Subcutaneous abdominal adipose tissue (tissue), 5 donors: ENCODE data around the gene USHBP1.

Source experiments
- H3K27ac ChIP-seq: one replicate; pipeline ENCODE4 v1.7.0; 2013; ENCODE audit warnings: low read depth, mild to moderate bottlenecking, inconsistent platforms, low read length, moderate library complexity
- H3K27me3 ChIP-seq, 5 donors: one replicate each; pipeline ENCODE4 v1.7.0; 2013; ENCODE audit warnings: low read length in 5 of 5, inconsistent platforms in 1 of 5; ENCODE audit not compliant: control insufficient read depth in 5 of 5, insufficient read depth in 4 of 5
- H3K36me3 ChIP-seq, 5 donors: one replicate each; pipeline ENCODE4 v1.7.0; 2013; ENCODE audit warnings: low read length in 5 of 5; ENCODE audit not compliant: control insufficient read depth in 5 of 5, insufficient read depth in 5 of 5
- H3K4me1 ChIP-seq, 5 donors: one replicate each; pipeline ENCODE4 v1.7.0; 2013; ENCODE audit warnings: low read length in 5 of 5, mild to moderate bottlenecking in 3 of 5, moderate library complexity in 1 of 5; ENCODE audit not compliant: control insufficient read depth in 5 of 5, insufficient read depth in 5 of 5
- H3K4me3 ChIP-seq, 5 donors: one replicate each; pipeline ENCODE4 v1.7.0; 2013; ENCODE audit warnings: low read length in 5 of 5, low read depth in 1 of 5
- H3K9ac ChIP-seq, 5 donors: one replicate each; pipeline ENCODE4 v1.7.0; 2013; ENCODE audit warnings: low read length in 5 of 5, mild to moderate bottlenecking in 4 of 5, moderate library complexity in 3 of 5
- H3K9me3 ChIP-seq, 5 donors: one replicate each; pipeline ENCODE4 v1.7.0; 2013; ENCODE audit warnings: low read length in 5 of 5; ENCODE audit not compliant: control insufficient read depth in 5 of 5
- donor health status: healthy.
- donor health status: healthy.
- donor health status: healthy.
- donor health status: healthy.
- donor health status: healthy.

The USHBP1 gene

GRCh38 chr19:17264641-17264979, at the start of gene USHBP1:
Gene USHBP1 (minus strand): TSS chr19:17264745. CDS start chr19:17264299, 446 bp downstream.
- Histone ChIP-seq H3K4me3 (peak within 1 kb of the TSS in 4 of 5 donors; percentile 51 to 81 (median 66)), H3K9ac (peak within 1 kb of the TSS; percentile 3 to 89 (median 58)), H3K27ac (peak within 1 kb of the TSS; percentile 81), H3K9me3 (peaks cover 0 to 4% (median 2%) of the 10 kb centered on the region in 5 donors), H3K36me3 (peaks cover 0 to 11% (median 3%) of the 10 kb centered on the region in 5 donors), H3K27me3 (no peaks in the 10 kb centered on the region), H3K4me1 (peaks cover 5 to 40% (median 14%) of the 10 kb centered on the region in 5 donors)

- Histone ChIP-seq H3K36me3 (peaks cover 0 to 53% (median 28%) of the 10 kb centered on the region in 5 donors), H3K9me3 (no peaks in the 10 kb centered on the region), H3K4me1 (peaks cover 6 to 27% (median 18%) of the 10 kb centered on the region in 5 donors), H3K4me3 (no peak overlapping the region), H3K27ac (no peak overlapping the region), H3K27me3 (no peaks in the 10 kb centered on the region), H3K9ac (no peak overlapping the region)
Observed at GRCh38 chr19:17314007-17314593, 49.6 kb upstream of the USHBP1 start.

- peaks cover 6 to 31% (median 21%) of the 10 kb centered on the region in 5 donors for H3K4me1 ChIP-seq
- H3K4me3 ChIP-seq = no peak overlapping the region
- H3K9me3 ChIP-seq = no peaks in the 10 kb centered on the region
- H3K36me3 ChIP-seq = peaks cover 0 to 43% (median 25%) of the 10 kb centered on the region in 5 donors
- H3K9ac ChIP-seq = no peak overlapping the region
- H3K27ac ChIP-seq = no peak overlapping the region
- H3K27me3 ChIP-seq = no peaks in the 10 kb centered on the region
Observed at GRCh38 chr19:17312189-17313113, 47.9 kb upstream of the USHBP1 start.

- H3K9ac ChIP-seq = peak overlapping the region in 1 of 5 donors; percentile 30
- H3K4me3 ChIP-seq = no peak overlapping the region
- no peaks in the 10 kb centered on the region for H3K27me3 ChIP-seq
- no peaks in the 10 kb centered on the region for H3K9me3 ChIP-seq
- peaks cover 6 to 33% (median 22%) of the 10 kb centered on the region in 5 donors for H3K4me1 ChIP-seq
- peaks cover 0 to 43% (median 25%) of the 10 kb centered on the region in 5 donors for H3K36me3 ChIP-seq
- no peak overlapping the region for H3K27ac ChIP-seq
Observed at GRCh38 chr19:17311455-17312188, 47.1 kb upstream of the USHBP1 start.

GRCh38 chr19:17309965-17310461, 45.5 kb upstream of the USHBP1 start:
- Histone ChIP-seq H3K27ac (peak overlapping the region; percentile 67), H3K9me3 (no peaks in the 10 kb centered on the region), H3K9ac (peak overlapping the region in 4 of 5 donors; percentile 86 to 92 (median 88)), H3K36me3 (peaks cover 0 to 35% (median 16%) of the 10 kb centered on the region in 5 donors), H3K4me1 (peaks cover 6 to 49% (median 33%) of the 10 kb centered on the region in 5 donors), H3K4me3 (peak overlapping the region; percentile 73 to 93 (median 89)), H3K27me3 (no peaks in the 10 kb centered on the region)

GRCh38 chr19:17309198-17309964, 44.8 kb upstream of the USHBP1 start, which contains the start of gene DDA1:
Gene DDA1 (plus strand): TSS chr19:17309563. CDS start chr19:17309655, 92 bp downstream.
- Histone ChIP-seq H3K27me3 (no peaks in the 10 kb centered on the region), H3K4me3 (peak within 1 kb of the TSS; percentile 73 to 93 (median 89)), H3K36me3 (peaks cover 0 to 29% (median 11%) of the 10 kb centered on the region in 5 donors), H3K9ac (peak within 1 kb of the TSS in 4 of 5 donors; percentile 86 to 92 (median 88)), H3K4me1 (peaks cover 6 to 55% (median 40%) of the 10 kb centered on the region in 5 donors), H3K27ac (peak within 1 kb of the TSS; percentile 67), H3K9me3 (no peaks in the 10 kb centered on the region)

- Histone ChIP-seq H3K36me3 (peaks cover 0 to 17% (median 4%) of the 10 kb centered on the region in 5 donors), H3K9ac (no peak overlapping the region), H3K27me3 (no peaks in the 10 kb centered on the region), H3K9me3 (no peaks in the 10 kb centered on the region), H3K4me1 (peaks cover 9 to 70% (median 48%) of the 10 kb centered on the region in 5 donors), H3K4me3 (no peak overlapping the region), H3K27ac (no peak overlapping the region)
Observed at GRCh38 chr19:17307876-17308377, 43.4 kb upstream of the USHBP1 start.

GRCh38 chr19:17306285-17306714, 41.8 kb upstream of the USHBP1 start:
- Histone ChIP-seq H3K36me3 (peaks cover 0 to under 1% (median 0%) of the 10 kb centered on the region in 5 donors), H3K4me1 (peaks cover 9 to 68% (median 51%) of the 10 kb centered on the region in 5 donors), H3K9ac (peak overlapping the region in 4 of 5 donors; percentile 72 to 89 (median 83)), H3K27ac (peak overlapping the region; percentile 86), H3K27me3 (no peaks in the 10 kb centered on the region), H3K9me3 (no peaks in the 10 kb centered on the region), H3K4me3 (peak overlapping the region; percentile 55 to 86 (median 79))
